RKO (cell line): Measurements from ENCODE around the gene PPM1H.

Source experiments
- DNase-seq: peaks from one replicate; pipeline ENCODE4 v3.0.0-alpha.2; 2016; ENCODE audit warnings: low spot score

The PPM1H gene

DNA sequence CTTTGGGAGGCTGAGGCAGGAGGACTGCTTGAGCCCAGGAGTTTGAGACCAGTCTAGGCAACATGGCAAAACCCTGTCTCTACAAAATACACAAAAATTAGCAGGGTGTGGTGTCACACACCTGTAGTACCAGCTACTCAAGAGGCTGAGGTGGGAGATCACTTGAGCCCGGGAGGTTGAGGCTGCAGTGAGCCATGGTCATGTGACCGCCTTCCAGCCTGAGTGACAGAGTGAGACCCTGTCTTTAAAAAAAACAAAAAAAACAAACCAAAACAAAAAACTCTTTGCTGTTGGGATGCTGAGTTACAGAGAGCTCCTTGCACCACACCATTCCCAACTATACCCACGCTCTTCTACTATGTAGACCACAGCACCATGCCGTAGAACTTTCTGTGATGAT lies 221.2 kb downstream of the PPM1H start:
- DNase-seq, result no peak

DNA sequence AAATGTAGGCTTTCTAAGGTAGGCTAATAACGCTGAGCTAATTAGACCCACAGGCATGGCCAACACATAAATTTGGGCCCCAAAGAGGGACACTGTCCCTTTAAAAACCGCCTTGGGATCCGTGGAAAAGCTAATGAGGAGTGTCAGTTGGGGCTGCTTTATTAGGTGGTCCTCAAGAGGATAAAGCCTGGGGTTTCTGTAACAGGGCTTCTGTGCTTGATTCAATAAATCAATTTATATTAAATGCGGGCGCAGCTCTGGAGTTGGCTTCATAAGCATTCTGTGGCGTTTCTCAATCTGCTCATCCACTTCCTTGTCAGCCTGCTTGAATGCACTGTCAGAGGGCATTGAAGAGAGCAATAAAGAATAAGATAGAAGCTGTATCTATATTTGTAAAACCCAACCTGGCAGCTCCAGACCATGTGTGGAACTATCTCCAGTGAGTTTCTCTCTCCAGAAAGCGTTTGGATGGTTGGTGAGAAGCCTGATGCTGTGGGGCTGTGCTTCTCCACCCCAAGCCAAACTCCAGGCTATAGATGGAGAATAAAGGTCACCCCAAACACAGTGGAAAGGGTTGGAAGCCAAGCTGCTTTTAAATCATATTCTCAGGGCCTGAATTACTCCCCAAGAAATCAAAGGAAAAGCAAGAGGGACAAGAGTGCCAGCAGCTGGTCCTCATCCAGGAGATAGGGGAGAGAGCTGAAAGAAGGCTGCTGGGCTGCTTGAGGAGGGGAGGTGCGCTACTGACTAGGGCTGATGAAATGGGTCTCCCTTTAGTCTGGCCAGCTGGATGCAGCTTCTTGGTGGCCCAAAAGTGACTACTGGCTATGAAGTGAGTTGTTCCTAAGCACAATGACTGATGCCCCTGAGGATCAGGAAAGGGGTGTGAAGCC lies 222.0 kb downstream of the PPM1H start:
- no peak for DNase-seq

DNA sequence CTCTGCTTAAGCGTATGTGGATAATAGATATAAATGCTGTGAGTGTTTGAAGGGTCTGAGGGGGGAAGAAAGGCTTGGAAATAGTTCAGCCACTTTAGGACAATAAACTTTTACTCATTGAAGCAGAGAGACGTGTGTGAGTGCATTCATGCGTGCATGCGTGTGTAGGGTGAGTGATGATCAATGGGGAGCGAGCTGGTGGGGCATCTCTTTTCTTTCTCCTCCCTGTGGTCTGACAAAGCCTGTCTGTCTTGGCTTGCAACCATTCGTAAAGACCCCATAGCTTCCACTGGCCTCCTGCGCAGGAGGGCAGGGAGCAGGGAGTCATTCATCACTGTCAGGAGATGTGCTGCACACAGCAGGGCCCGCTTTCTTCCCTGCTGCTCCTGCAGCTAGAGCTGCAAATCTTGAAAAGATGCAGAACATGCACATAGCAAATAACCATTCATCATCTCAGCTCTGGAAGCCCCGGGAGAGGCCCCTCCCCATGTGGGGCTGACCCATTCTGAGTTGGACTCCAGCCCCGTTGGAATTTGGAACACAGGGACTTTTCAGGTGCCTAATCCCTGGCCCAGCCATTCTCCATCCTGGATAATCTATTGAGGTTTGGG lies 223.2 kb downstream of the PPM1H start:
- no peak for DNase-seq

DNA sequence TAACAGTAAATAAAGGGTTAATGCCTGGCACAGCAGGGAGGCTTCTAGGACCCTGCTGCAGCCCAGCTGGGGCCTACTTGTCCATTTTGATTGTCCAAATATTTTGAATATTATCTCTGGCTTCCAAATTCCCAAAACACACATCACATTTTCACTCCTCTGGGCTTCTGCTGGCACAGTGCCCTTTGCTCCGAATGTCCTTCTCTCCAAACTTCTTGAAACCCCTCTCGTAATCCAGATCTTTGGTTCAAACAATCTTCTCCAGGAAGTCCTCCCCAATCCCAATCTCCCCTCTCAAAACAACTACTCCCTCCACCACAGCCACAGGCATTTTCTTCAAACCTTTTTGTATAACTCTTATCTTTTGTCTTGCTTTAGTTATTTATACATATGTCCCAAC lies 225.6 kb downstream of the PPM1H start:
- no peak for DNase-seq

DNA sequence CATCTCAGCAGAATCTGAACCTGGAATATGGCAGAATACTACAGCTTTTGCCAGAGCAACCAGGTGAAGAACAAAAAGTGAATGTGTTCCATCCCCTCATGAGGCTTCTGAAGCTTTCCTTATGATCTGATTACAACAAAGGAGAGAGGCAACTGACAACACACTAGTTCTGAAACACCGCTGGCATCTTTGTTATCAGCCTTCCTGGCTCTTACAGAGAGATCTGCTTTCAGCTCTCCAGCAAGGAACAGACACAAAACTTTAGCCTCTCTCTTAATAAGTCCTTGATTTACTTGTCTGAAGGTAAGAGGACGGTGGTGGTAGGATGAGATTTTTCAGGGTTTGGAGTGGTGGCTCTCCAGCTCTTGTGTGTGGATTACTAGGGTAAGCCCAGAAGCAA lies 227.0 kb downstream of the PPM1H start:
- no peak for DNase-seq

DNA sequence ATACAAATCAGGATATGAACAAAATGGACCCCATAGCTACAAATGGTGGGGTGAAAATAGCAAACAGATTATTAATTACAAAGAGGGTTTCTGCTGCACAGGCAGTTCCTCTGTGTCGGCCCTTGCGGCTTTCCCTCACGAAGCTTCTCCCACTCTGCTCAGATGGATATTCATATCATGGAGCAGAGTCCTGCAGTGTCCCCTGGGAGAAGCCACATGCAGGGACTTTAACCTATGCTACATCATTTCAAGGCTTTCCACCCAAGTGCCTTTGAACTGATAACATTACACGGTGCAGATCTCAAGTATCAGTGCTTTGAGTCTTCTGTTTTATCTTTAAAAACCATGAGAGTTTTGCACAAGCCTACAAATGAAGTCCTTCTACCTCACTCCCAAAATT lies 229.1 kb downstream of the PPM1H start:
- no peak for DNase-seq

DNA sequence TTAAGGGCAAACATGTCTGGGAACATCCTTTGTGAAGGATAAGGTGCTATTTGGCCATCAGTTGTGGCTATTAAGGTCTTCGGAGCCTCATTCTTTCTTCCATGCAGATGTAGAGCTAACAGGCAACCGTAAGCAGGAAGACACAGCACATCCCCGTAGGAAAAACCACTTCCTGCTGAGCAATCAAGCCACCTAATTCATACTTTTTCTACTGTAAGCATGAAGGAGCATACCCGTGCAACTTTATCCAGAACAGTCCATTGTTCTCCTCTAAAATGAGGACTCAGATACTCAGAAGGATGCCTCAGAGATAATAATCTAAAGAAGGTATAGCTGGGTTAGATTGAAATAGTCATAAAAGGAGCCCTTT lies 232.0 kb downstream of the PPM1H start:
- peak; percentile 55 for DNase-seq

DNA sequence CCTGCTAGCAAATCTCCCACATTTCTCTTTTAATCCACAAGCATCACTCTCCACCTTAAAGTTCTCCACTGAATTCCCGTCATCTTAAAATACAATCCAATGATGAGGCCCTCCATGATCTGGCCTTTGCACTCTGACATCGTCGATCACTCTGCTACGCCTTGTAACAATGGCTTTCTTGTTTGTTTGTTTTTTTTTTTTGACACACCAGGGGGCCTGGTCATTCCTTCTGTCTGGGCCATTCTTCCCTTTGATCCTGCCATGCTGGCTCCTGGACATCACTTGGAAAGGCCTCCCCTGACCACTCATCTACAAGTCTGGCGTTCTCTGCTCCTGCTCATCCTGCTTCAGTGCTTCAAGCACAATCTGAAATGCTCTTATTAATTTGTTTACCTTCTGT lies 233.5 kb downstream of the PPM1H start:
- DNase-seq, result no peak

DNA sequence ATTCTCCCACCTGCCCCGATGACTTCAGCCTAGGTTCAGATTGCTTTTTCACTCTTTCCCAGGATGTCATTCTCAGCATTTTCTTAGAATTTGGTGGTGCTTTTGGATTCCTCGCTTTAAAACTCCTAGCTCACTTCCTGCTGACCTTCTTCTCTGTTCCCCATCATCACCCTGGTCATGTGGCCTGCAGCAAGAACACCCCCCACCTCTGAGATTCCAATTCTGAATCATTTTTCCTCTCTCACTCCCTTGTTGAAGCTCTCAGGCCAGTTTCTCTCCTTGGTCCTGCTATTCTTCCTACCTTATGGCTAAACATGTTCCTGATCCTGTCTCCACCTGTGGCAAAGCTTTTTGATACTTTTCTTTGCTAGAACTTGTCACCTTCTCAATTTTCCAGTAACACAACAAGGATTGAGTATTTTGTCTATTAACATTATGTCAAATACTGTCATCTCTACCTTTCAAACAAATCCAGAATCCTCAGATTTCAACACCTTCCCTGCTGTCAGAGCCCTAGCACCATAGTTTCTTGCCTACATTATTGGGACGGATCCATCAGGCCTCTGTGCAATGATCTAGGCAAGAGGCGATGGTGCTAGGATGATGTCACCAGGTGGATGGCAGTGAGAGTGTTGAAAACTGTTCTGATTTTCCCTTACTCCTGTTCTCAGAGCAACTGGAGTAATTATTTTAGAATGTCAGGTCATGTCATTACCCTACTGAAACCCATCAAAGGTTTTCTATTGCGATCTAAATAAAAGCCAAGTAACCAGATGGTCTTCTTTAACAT lies 234.7 kb downstream of the PPM1H start:
- no peak for DNase-seq

DNA sequence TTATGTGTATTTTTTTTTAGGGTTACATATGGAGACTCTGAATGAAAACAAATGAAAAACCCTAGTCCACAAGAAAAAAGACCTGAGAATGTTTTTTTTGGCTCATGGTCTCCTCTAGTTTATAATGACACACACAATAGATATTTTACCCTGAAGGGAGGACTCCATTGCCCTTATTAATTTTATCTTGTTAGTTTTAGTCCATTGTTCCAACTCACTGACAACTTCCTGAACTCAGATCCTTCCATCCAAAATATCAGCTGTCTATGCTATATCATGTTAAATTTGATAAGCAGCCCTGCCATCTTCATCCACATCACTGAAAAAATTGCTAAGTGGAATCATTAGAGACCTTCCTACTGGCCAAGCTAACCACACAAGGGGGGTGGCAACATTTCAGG lies 236.2 kb downstream of the PPM1H start:
- no peak for DNase-seq

DNA sequence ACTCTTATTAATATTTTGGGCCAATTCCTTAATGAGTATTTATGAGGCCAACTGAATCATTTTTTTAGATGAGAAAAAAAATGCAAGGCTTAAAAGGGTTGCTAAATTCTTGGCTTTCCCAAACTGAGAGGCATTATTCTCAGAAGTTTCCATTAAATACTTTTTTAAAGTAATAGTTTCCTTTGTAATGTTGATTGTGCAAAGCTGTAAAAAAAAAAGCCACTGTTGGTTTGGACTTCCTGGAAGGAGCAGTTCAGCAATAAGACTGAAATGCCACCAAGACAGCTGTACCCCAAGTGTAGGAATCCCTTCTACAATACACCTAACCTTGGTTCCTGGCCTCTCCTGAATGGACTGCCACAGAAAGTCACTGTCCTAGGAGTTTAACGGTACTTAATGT lies 237.1 kb downstream of the PPM1H start:
- no peak for DNase-seq

DNA sequence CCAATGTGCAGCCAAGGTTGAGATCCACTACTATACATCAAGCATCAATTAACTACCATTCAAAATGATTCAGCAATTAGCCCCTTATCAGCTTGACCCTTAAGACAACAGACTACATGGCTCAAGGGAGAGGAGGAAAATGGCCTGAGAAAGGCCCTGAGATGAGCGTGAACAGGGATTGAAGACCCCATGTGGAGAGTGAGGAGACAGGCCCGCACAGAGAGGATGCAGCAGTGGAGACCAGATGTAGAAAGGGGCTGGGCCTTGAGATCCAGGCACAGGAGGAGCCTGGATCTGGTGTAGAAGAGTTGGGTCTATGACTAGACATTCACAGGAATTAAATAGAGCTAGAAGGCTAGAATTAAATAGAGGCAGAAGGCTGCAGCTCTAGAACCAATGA lies 239.3 kb downstream of the PPM1H start:
- no peak for DNase-seq

DNA sequence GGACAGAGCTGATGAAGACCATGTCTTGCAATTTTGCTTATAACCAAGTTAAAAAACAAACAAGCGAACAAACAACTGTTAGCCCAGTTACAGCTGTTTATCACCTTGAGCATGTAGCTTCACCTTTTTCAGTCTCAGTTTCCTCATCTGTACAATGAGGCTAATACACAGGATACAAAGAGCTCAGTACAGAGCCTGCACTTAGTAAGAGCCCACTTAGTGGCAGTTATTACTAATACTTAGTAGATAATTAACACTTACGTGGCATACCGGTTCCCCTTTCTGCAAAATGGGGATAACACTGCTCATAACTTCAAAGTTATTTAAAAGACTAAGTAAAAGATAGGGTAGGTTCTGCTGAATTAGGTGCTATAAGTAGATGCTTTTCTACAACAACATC lies 240.3 kb downstream of the PPM1H start:
- DNase-seq, result no peak

DNA sequence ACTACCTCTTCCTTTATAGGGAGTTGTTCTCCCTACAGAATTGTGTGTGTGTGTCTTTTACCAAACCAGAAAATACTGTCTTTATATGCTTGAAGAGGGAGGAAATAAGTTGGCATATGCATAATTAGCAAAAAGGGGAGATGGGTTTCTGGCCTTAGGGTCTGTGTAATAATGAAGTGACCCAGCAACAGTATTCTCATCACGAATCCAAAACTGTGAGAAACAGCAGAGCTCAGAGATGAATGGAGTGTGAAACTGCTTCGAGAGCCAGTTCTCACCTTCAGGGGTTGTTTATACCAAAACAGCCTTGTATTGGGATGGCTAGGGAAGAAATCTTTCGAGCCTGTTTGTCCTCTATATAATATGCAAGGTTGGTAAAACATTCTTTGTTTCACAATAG lies 240.8 kb downstream of the PPM1H start:
- DNase-seq, result no peak

DNA sequence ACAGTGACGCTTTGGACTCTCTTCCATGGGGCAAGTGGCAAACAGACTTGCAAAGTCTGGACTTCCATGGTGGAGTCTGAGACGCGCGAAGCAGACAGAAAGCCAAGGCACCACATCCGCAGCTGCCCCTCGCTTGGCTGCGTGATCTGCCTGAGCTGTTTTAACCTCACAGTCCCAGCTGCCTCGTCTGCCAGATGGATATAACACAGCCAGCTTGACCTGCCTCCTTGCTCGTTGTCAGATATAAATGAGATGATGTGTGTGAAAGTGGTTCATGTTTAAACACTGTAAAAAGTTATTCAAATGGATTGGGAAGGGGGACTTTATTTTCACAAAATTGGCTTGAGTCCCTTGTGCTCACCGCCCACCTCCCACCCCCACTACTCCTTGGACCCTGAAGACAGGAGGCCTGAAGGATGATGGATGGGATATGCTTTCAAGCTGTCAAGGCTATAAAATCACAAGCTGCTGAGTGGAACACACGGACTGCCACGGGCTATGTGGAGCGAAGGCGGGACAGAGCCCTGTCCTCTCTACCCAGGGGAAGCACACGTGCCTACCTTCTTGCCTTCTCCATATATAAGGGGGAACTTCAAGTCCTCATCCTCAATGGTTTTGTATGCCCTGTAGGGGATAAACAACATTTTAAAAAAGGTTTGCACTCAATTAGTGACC lies 241.4 kb downstream of the PPM1H start:
- no peak for DNase-seq

DNA sequence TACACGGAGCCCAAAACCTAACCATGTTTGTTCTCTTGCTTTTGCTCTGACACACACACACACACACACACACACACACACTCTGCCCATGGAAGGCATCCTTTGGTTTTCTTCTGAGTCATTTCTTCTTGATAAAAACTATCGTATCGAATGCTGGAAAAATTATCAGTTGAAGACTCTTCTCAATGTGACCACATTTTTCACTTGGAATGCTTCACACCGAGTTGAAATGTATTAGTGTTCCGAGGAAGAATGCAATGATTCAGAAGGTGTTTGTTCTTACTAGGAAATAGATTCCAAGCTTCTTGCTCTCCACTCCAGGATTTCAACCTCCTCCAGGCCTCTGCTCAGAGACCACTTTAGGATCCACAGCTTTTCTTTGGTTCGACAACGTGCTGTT lies 242.1 kb downstream of the PPM1H start:
- no peak for DNase-seq

DNA sequence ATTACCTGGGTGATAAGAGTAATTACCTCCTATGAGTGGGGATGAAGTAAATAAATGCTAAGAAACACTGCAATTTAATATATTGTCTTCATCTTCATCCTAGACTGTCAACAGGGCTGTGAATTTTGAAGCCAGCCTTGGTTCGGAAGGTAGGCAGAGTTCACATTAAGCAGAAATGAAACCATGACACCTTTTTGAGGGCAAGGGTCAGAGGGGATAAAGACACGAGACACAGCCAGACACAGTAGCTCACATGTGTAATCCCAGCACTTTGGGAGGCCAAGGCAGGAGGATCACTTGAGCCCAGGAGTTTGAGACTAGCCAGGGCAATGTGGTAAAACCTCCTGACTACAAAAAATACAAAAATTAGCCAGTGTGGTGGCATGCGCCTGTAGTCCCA lies 243.6 kb downstream of the PPM1H start:
- DNase-seq, result no peak

DNA sequence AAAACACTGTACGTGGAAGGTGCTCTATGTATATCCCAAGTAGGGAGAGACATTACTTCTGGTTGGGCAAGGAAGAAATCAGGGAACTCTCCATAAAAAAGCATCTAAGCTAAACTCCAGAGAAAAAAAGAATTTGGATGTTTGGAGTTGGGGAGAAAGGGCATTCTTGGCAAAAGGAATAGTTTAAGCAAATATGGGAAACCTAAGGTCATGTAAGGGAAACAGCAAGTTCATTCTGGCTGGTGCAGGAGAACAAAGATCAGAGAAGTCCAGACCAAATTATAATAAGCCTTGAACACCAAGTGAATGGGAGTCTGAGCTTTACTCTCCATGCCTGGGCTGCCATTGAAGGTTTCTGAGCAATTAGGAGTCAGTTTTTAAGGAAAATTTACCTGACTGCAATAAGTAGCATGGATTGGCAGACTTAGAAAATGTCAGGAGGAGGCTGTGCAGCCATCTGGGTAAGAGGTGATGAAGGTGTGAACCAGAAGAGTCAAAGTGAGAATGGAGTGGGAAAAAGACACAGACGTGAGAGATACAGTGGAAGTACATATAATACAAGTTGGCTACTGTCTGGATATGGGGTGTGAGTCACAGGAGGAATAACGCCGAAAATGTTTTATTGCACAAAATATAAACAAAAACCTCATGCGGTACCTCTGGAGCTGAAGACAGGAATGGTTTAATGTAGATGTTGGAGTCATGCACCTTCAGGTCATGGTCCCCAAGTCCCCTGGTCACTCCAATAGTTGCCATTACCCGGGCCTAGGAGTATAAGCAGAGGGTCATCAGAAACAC lies 245.7 kb downstream of the PPM1H start:
- no peak for DNase-seq

DNA sequence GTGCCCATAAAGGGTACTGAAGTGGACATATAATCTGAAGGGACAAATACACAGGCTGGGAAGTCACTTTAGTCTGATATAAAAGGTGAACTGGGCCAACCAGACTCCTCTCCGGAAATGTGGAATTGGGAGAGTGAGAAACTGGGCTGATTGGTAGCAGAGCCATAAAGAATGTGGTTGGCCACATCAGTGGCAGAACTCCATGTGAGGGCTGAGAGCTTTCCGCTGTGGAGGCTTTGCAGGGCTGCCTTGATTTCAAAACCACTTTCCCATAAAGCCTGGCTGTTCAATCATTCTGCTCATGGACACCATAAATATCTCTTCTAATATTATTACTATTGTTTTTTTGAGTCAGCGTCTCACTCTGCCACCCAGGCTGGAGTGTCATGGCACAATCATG lies 248.0 kb downstream of the PPM1H start:
- DNase-seq, result no peak

DNA sequence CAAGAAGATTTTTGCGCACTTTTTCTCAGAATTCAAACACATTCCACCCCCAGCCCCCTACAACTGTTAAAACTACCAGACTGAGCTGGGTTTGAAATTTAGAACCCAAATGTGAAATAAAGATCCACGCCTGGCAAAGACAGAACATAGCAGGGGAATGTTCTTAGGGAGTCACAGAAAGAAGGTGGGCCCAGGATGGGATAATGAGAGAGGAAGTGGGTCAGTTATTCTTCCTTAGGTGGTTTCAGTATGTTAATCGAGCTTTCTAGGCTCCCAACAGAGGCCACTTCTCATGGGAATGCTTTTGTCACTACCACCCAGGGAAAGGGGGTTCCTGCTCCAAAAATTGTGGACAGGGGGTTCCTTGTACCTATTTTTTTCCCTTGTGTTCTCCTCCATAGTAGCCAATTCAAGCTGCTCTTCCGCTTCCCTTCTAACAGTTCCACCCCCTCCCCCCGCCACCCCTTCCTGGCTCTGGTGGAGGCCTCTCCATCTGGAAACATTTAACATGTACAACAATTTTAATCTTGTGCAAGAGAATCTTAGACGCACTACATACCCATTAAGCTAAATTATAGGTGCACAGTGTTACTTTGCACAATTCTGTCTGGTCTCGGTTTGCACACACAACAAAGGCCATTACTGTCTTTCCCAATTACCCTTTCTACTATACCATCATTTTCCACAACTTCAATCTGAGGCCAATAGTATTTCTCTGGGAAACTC lies 250.2 kb downstream of the PPM1H start:
- DNase-seq, result no peak
